ENCODE data around the gene PPP1R16B.

The PPP1R16B gene

GRCh38 chr20:38828514-38829295, 23.2 kb downstream of the PPP1R16B start:
- DNase-seq = peak in 1 of 2 experiments; percentile 17

- peak in 1 of 2 experiments; percentile 15 for DNase-seq
Observed at GRCh38 chr20:38829296-38829875, 23.9 kb downstream of the PPP1R16B start.

- DNase-seq = no peak
Observed at GRCh38 chr20:38830356-38830755, 24.9 kb downstream of the PPP1R16B start.

- DNase-seq = peak in 1 of 2 experiments; percentile 20
Observed at GRCh38 chr20:38831049-38831691, 25.7 kb downstream of the PPP1R16B start.

DNA sequence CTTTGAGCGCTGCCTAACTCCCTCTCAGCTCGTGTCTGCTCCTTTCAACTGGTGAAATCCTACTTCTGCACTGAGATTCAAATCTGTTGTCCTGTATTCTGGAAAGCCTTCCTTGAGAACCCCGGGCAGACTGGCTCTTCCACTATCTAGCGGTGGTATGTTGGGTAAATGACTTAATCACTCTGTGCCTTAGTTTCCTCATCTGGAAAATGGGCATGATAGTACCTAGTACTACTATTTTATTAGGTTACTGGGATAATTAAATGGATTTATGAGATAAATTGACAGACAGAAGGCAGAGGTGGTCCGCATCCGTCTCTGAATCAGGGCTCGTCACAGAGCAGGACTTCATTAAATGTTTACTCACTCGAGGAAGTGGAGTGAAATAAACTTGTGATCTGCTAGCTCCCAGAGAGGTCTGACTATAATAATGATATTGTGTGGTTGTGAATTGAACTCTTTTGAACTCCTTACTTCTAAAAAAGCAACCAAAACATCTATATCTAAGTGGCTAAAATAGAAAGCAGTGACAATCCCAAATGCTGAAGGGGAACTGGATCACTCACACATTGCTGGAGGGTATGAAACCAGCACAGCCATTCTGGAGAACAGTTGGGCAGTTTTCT, 26.6 kb downstream of the PPP1R16B start:
- peak in 1 of 2 experiments; percentile 14 for DNase-seq

GRCh38 chr20:38833154-38833856, 27.8 kb downstream of the PPP1R16B start:
- peak in 1 of 2 experiments; percentile 38 for DNase-seq

- peak in 1 of 2 experiments; percentile 62 for DNase-seq
Observed at GRCh38 chr20:38833857-38834164, 28.3 kb downstream of the PPP1R16B start.

- DNase-seq = no peak
Observed at GRCh38 chr20:38834868-38835267, 29.4 kb downstream of the PPP1R16B start.

DNA sequence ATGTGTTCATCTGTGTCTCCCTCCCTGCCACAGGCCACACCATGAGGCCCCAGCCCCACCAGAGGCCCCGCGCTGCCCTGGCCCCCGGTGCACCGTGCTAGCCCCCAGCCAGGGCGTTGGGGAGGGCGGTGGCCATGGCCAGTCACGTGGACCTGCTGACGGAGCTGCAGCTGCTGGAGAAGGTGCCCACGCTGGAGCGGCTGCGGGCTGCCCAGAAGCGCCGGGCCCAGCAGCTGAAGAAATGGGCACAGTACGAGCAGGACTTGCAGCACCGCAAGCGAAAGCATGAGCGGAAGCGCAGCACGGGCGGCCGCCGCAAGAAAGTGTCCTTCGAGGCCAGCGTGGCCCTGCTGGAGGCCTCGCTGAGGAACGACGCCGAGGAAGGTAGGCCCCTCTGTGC, 30.3 kb downstream of the PPP1R16B start:
- DNase-seq = peak in 1 of 2 experiments; percentile 16

- DNase-seq = peak in 1 of 2 experiments; percentile 12
Observed at GRCh38 chr20:38836991-38837390, 31.5 kb downstream of the PPP1R16B start.

DNA sequence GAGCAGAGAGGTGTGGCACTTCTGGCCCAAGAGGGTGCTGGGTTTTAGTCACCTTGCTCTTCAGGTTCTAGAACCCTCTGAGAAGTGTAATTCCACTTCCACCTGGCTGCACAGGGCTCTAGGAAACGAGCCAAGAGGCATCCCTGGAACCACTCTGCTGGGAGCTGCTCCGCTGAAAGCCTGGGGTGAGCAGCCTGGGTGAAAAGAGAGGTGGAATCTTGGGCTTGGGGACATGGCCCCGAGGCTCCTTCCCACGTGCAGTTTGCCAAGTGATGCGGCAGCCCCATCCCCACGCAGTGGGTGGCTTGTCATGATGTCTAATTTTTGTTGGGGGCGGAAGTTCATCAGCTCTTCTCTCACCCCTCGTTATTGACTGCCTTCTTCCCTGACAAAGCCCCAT, 32.8 kb downstream of the PPP1R16B start:
- peak in 1 of 2 experiments; percentile 19 for DNase-seq

DNA sequence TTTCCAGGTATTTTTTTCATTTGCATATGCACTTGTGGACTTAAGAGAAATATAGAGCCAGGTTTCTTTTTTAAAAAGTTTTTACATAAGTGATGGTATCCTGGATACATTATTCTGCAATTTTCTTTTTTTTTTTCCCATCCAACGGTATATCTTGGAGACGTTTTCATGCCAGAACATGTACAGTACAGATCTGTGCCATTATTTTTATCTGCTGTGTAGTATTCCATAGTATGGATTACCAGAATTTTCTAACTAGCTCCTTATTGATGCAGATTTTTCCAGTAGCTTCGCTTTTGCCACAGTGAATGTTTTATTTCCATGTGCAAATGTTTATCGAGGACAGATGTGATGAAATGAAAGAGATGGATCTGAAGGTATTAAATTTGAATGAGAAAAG, 34.1 kb downstream of the PPP1R16B start:
- no peak for DNase-seq

DNA sequence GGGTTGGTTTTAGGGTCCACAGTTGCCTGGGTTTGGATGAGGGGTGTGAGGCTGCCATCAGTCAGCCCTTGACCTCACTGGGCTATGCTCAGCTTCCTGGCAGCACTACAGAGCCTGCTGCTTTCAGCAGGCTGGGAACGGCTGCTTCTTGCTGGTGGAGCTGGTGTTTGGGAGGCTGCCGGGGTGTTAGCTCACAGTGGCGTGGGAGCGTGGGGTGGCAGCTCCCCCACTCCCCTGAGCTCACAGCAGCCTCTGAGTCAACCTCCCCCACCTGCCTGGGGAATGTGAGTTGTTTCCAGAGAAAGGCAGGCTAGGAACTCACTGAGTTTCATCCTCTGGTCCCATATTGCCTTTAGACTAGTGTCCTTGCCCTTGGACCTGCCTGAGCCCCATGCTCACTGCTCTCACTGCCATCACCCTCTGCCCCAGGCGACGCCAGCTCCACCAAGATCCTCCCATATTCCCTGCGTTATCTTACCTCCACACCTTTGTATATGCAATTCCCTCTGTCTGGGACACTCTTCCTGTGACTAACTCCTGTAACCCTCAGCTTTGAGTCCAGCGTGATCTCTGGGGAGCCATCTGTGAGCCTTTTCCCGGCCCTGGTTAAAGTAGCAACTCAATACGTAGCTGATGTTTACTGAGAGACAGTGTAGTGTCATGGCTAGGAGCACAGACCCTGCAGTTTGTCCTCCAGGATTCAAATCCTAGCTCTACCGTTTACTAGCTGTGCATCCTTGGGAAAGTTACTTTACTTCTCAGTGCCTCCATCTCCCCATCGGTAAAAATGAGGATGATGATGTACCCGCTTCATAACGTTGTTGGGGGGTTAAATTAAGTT, 34.8 kb downstream of the PPP1R16B start:
- DNase-seq = peak; percentile 56 to 72

- no peak for DNase-seq
Observed at GRCh38 chr20:38840894-38841470, 35.5 kb downstream of the PPP1R16B start.

DNA sequence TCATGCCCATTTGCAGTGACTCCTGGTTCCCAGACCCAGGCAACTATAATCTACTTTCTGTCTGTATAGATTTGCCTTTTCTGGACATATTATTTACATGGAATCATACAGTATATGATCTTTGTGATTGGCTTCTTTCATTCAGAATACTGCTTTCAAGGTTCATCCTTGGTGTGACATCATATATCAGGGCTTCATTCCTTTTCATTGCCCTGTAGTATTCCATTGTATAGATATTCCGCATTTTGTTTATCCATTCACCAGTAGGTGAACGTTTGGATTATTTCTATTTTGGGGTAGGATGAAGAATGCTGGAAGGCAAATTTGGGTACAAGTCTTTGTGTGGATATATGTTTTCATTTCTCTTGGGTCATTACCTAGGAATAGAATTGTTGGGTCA, 36.1 kb downstream of the PPP1R16B start:
- DNase-seq = peak in 1 of 2 experiments; percentile 12

- no peak for DNase-seq
Observed at GRCh38 chr20:38842026-38842425, 36.5 kb downstream of the PPP1R16B start.

DNA sequence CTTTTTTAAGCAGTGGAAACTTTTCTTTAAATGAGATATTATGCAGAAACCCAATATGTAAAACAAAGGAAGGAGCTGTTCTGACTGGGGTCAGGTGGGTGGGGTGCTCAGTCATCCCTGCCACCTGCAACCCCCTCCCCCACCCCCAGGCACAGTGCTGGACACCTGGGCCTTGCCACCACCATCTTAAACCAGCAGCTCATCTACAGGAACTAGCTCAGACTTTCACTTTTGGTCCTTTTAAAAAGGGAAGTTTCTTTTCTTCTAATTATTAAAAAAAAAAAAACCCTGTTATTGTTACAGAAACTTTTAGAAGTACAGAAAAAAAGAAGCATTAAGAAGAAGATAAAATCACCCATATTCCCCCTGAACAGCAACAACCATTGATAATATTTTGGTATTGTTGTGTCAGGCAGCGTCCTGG, 37.1 kb downstream of the PPP1R16B start:
- peak; percentile 76 to 82 for DNase-seq

- peak; percentile 72 to 73 for DNase-seq
Observed at GRCh38 chr20:38843346-38843745, 37.8 kb downstream of the PPP1R16B start.

DNA sequence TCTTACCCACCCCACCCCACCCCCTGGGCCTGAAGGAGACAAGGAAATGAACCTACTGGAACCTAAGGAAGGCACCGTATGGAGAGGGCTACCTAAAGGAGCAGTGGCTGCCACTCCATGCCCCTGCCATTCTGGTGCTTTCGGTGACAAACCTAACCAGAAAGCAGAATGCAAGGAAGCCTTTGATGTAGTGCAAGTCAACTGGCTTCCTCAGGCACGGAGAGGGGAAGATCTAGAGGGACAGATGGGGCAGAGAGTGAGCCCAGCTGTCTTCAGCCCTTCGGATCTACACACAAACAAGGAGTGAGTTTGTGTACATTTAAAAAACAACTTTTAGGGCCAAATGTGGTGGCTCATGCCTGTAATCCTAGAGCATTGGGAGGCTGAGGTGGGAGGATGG, 39.5 kb downstream of the PPP1R16B start:
- DNase-seq = peak in 1 of 2 experiments; percentile 57

GRCh38 chr20:38847840-38848239, 42.3 kb downstream of the PPP1R16B start:
- no peak for DNase-seq

DNA sequence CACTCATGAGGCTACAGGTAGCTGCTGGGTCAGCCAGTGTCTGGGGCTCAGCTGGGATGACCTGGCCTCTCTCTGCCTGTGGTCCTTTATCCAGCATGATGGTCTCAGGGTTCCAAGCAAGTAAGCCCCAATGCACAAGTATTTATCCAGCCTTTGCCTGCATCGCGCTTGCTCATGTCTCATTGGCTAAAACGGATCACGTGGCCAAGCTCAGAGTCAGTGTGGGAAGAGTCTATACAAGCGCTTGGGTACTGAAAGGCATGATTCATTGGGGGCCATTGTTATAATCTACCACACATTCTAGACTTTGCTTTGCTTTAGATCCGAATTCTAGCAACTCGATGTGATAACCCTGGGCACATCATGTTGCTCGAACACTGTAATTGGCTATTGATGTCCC, 48.3 kb downstream of the PPP1R16B start:
- peak in 1 of 2 experiments; percentile 21 for DNase-seq

Data from activated T-cell treated with anti-CD3 and anti-CD28 coated beads, Interleukin-2, amount 50 U/mL, for 48 hours (primary cell).